Nephron progenitor cell (in vitro differentiated cells): ENCODE measurements around the gene TNFSF11.

Experiments
- DNase-seq: peaks from one replicate; pipeline ENCODE4 v3.0.0; 2021
- H3K27ac Mint-ChIP-seq: 2 replicates; pipeline ENCODE4 v1.8.0; 2021; ENCODE audit warnings: mild to moderate bottlenecking, moderate library complexity, mixed read lengths
- H3K27me3 Mint-ChIP-seq: 2 replicates; pipeline ENCODE4 v1.8.0; 2021; ENCODE audit warnings: mild to moderate bottlenecking, low read depth, mixed read lengths; ENCODE audit not compliant: poor library complexity
- H3K36me3 Mint-ChIP-seq: 2 replicates; pipeline ENCODE4 v1.8.0; 2021; ENCODE audit warnings: low read depth, mixed read lengths
- H3K4me1 Mint-ChIP-seq: 2 replicates; pipeline ENCODE4 v1.8.0; 2021; ENCODE audit warnings: mixed read lengths
- H3K4me3 Mint-ChIP-seq: 2 replicates; pipeline ENCODE4 v1.8.0; 2021; ENCODE audit warnings: mild to moderate bottlenecking, moderate library complexity, mixed read lengths
- H3K9me3 Mint-ChIP-seq: 2 replicates; pipeline ENCODE4 v1.8.0; 2021; ENCODE audit warnings: mild to moderate bottlenecking, moderate library complexity, mixed read lengths
- CTCF ChIP-seq: fragments of 200-600 bp; sonication (generic); IDR thresholded peaks from 2 replicates; pipeline ENCODE4 v1.5.0; 2021; ENCODE audit warnings: antibody characterized with exemption

TNFSF11 gene

GRCh38 chr13:42532561-42533335 is 41.2 kb upstream of the TNFSF11 start:
- peaks cover 7% of the 10 kb centered on the region for H3K36me3 Mint-ChIP-seq
- no peak for TF ChIP-seq CTCF
- H3K27ac Mint-ChIP-seq, result no peak overlapping the region
- H3K4me3 Mint-ChIP-seq, result no peak overlapping the region
- no peak for DNase-seq
- H3K27me3 Mint-ChIP-seq, result no peaks in the 10 kb centered on the region
- peaks cover 5% of the 10 kb centered on the region for H3K4me1 Mint-ChIP-seq
- H3K9me3 Mint-ChIP-seq, result peaks cover 22% of the 10 kb centered on the region

- Mint-ChIP-seq H3K9me3 (peaks cover 22% of the 10 kb centered on the region), H3K4me1 (peaks cover 5% of the 10 kb centered on the region), H3K36me3 (peaks cover 7% of the 10 kb centered on the region), H3K4me3 (no peak overlapping the region), H3K27me3 (no peaks in the 10 kb centered on the region), H3K27ac (no peak overlapping the region)
- no peak for TF ChIP-seq CTCF
- DNase-seq, result no peak
Measured at GRCh38 chr13:42533336-42533591, 40.7 kb upstream of the TNFSF11 start.

- Mint-ChIP-seq H3K9me3 (peaks cover 13% of the 10 kb centered on the region), H3K4me3 (no peak overlapping the region), H3K36me3 (peaks cover 2% of the 10 kb centered on the region), H3K27me3 (no peaks in the 10 kb centered on the region), H3K4me1 (peaks cover 5% of the 10 kb centered on the region), H3K27ac (no peak overlapping the region)
- no peak for DNase-seq
- no peak for TF ChIP-seq CTCF
Measured at GRCh38 chr13:42534785-42535184, 39.2 kb upstream of the TNFSF11 start.

- H3K27ac Mint-ChIP-seq, result no peak overlapping the region
- no peak for DNase-seq
- no peak overlapping the region for H3K4me3 Mint-ChIP-seq
Measured at GRCh38 chr13:42538996-42539395, 35.0 kb upstream of the TNFSF11 start.

GRCh38 chr13:42539670-42540069 is 34.3 kb upstream of the TNFSF11 start:
- Mint-ChIP-seq H3K27me3 (no peaks in the 10 kb centered on the region), H3K36me3 (no peaks in the 10 kb centered on the region)

More at GRCh38 chr13:42538996-42539395, 35.0 kb upstream of the TNFSF11 start:
- Mint-ChIP-seq H3K9me3 (peaks cover 3% of the 10 kb centered on the region), H3K36me3 (no peaks in the 10 kb centered on the region), H3K4me1 (peaks cover 5% of the 10 kb centered on the region), H3K27me3 (no peaks in the 10 kb centered on the region)
- TF ChIP-seq CTCF, result no peak

More at GRCh38 chr13:42539670-42540069, 34.3 kb upstream of the TNFSF11 start:
- H3K27ac Mint-ChIP-seq, result no peak overlapping the region
- H3K4me1 Mint-ChIP-seq, result peaks cover 5% of the 10 kb centered on the region
- H3K4me3 Mint-ChIP-seq, result no peak overlapping the region
- H3K9me3 Mint-ChIP-seq, result no peaks in the 10 kb centered on the region
- no peak for TF ChIP-seq CTCF
- DNase-seq, result no peak
